ENCODE results near the gene FBXW5. TPM values are rescaled to one million over a fixed set of nuclear protein-coding genes. Genes with fewer than 3 reads are reported as not detected.

Gene FBXW5
- total and polyA plus RNA-seq, 9 of the 15 experiments (the other 6 are each of a cell fraction or from before 2014, with no cell fraction given): 0.21 to 128 (median 37.0) TPM

GRCh38 chr9:136931611-136932130 lies 12.9 kb downstream of the FBXW5 start:
- no peak for FAIRE-seq
- 96% methylated on average over 2 of the region's 2 CpGs for WGBS (ENCODE audit: insufficient coverage, low coverage, missing lambda C conversion rate)
- in situ Hi-C loops (cut with MboI) (no loop called here), intact Hi-C loops (cut with micrococcal nuclease) (no loop called here)
- BruUV-seq (replicated peaks): no TSS peak
- ChIA-PET POLR2A (interaction anchor here (0.7 kb wide), 1 partner anchor 103 kb away, joined by 5 read pairs; no protein-coding TSS in a partner anchor), CTCF (ENCODE audit: low intra/inter-chr PET ratio) (no interaction called here)
- Histone ChIP-seq H3K79me2 (ENCODE audit: control insufficient read depth, insufficient read depth, low read length) (no peaks in the 10 kb centered on the region), H3K27me3 (ENCODE audit: control insufficient read depth in 2 of 2, insufficient read depth in 2 of 2, low read length in 2 of 2) (no peaks in the 10 kb centered on the region), H4K20me1 (replicated peaks; ENCODE audit: control insufficient read depth, insufficient read depth, low read length) (peaks cover 4% of the 10 kb centered on the region; the same call in 1 of the 2 replicates), H2AFZ (ENCODE audit: low read depth, low read length) (no peak overlapping the region), H3K27ac (ENCODE audit: extremely low read depth, low read depth, low read length) (no peak overlapping the region), H3K4me1 (replicated peaks in 1 of 2; ENCODE audit: control insufficient read depth in 2 of 2, insufficient read depth in 2 of 2, low read length in 2 of 2) (peaks cover 10% of the 10 kb centered on the region in 2 experiments; a peak in 4 of 5 replicates), H3K9ac (ENCODE audit: insufficient read depth in 1 of 2, low read depth in 2 of 2, low read length in 2 of 2) (no peak overlapping the region), H3K9me1 (ENCODE audit: control insufficient read depth, insufficient read depth, low read length) (no peaks in the 10 kb centered on the region), H3K9me3 (replicated peaks; ENCODE audit: control insufficient read depth, insufficient read depth, low read depth, low read length) (no peaks in the 10 kb centered on the region), H3K4me2 (ENCODE audit: insufficient read depth, low read length) (no peak overlapping the region), H3K4me3 (no peak overlapping the region), H3K36me3 (ENCODE audit: control insufficient read depth, insufficient read depth, low read length) (peaks cover 56% of the 10 kb centered on the region; the same call in 2 of the 3 replicates)
- no peak for ATAC-seq
- TF ChIP-seq MED1 (CRISPR knock-in tag; IDR thresholded peaks at IDR 0.05; ENCODE audit: borderline replicate concordance) (no peak), ZNF23 (CRISPR knock-in tag; IDR thresholded peaks at IDR 0.05) (no peak), MYNN (IDR thresholded peaks at IDR 0.05) (no peak), MYNN (CRISPR knock-in tag; IDR thresholded peaks at IDR 0.05) (no peak), HIVEP1 (CRISPR knock-in tag; IDR thresholded peaks at IDR 0.05) (no peak), ASH1L (IDR thresholded peaks at IDR 0.05; ENCODE audit: borderline replicate concordance, low read depth, partially characterized antibody) (no peak), KDM1A (IDR thresholded peaks at IDR 0.05) (no peak), NR4A1 (CRISPR knock-in tag; IDR thresholded peaks at IDR 0.05) (no peak), NR4A1 (tag; IDR thresholded peaks at IDR 0.05) (no peak), SOX6 (IDR thresholded peaks at IDR 0.05) (no peak)
- TF ChIP-seq, protein P1, sequence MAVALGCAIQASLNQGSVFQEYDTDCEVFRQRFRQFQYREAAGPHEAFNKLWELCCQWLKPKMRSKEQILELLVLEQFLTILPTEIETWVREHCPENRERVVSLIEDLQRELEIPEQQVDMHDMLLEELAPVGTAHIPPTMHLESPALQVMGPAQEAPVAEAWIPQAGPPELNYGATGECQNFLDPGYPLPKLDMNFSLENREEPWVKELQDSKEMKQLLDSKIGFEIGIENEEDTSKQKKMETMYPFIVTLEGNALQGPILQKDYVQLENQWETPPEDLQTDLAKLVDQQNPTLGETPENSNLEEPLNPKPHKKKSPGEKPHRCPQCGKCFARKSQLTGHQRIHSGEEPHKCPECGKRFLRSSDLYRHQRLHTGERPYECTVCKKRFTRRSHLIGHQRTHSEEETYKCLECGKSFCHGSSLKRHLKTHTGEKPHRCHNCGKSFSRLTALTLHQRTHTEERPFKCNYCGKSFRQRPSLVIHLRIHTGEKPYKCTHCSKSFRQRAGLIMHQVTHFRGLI (CRISPR knock-in tag; IDR thresholded peaks at IDR 0.05): no peak
- DNase-seq (ENCODE audit: extremely low read depth in 1 of 4, low spot score in 3 of 4): no peak

Measured in K562 (cell line).